ENCODE results near the gene P2RX3.
"Not testable (repeated sequence)": the region's sequence is repeated elsewhere in the genome, so short reads cannot be mapped to it uniquely, and the experiment has no call there.

Gene P2RX3

GRCh38 chr11:57399972-57400578 lies 61.9 kb downstream of the P2RX3 start:
- H3K4me1 ChIP-seq (ENCODE audit: insufficient read depth, low read length) = no peaks in the 10 kb centered on the region
- no peaks in the 10 kb centered on the region for H3K9me3 ChIP-seq (ENCODE audit: low read length)
- H3K36me3 ChIP-seq (ENCODE audit: insufficient read depth, low read length) = no peaks in the 10 kb centered on the region
- H3K4me3 ChIP-seq (ENCODE audit: low read length) = no peak overlapping the region
- H3K27me3 ChIP-seq (ENCODE audit: insufficient read depth, low read length) = no peaks in the 10 kb centered on the region
- no peak overlapping the region for H2AFZ ChIP-seq (ENCODE audit: low read depth, low read length)

GRCh38 chr11:57402188-57403002 lies 64.2 kb downstream of the P2RX3 start:
- Histone ChIP-seq H2AFZ (ENCODE audit: low read depth, low read length) (no peak overlapping the region), H3K4me3 (ENCODE audit: low read length) (no peak overlapping the region), H3K4me1 (ENCODE audit: insufficient read depth, low read length) (no peaks in the 10 kb centered on the region), H3K27me3 (ENCODE audit: insufficient read depth, low read length) (no peaks in the 10 kb centered on the region), H3K9me3 (ENCODE audit: low read length) (no peaks in the 10 kb centered on the region), H3K36me3 (ENCODE audit: insufficient read depth, low read length) (no peaks in the 10 kb centered on the region)

GRCh38 chr11:57403003-57403801 lies 65.0 kb downstream of the P2RX3 start:
- H3K4me1 ChIP-seq (ENCODE audit: insufficient read depth, low read length); H3K27me3 ChIP-seq (ENCODE audit: insufficient read depth, low read length); H3K9me3 ChIP-seq (ENCODE audit: low read length); H2AFZ ChIP-seq (ENCODE audit: low read depth, low read length); H3K36me3 ChIP-seq (ENCODE audit: insufficient read depth, low read length); H3K4me3 ChIP-seq (ENCODE audit: low read length): not testable (repeated sequence)

GRCh38 chr11:57403802-57404147 lies 65.6 kb downstream of the P2RX3 start:
- Histone ChIP-seq H2AFZ (ENCODE audit: low read depth, low read length) (no peak overlapping the region), H3K4me3 (ENCODE audit: low read length) (no peak overlapping the region), H3K4me1 (ENCODE audit: insufficient read depth, low read length) (no peaks in the 10 kb centered on the region), H3K36me3 (ENCODE audit: insufficient read depth, low read length) (peaks cover 9% of the 10 kb centered on the region), H3K9me3 (ENCODE audit: low read length) (no peaks in the 10 kb centered on the region), H3K27me3 (ENCODE audit: insufficient read depth, low read length) (no peaks in the 10 kb centered on the region)

GRCh38 chr11:57405271-57405860 lies 67.2 kb downstream of the P2RX3 start:
- no peaks in the 10 kb centered on the region for H3K27me3 ChIP-seq (ENCODE audit: insufficient read depth, low read length)

GRCh38 chr11:57406337-57406904 lies 68.3 kb downstream of the P2RX3 start:
- H2AFZ ChIP-seq (ENCODE audit: low read depth, low read length) = no peak overlapping the region
- H3K4me3 ChIP-seq (ENCODE audit: low read length) = no peak overlapping the region
- H3K27me3 ChIP-seq (ENCODE audit: insufficient read depth, low read length) = no peaks in the 10 kb centered on the region
- no peaks in the 10 kb centered on the region for H3K9me3 ChIP-seq (ENCODE audit: low read length)
- no peaks in the 10 kb centered on the region for H3K4me1 ChIP-seq (ENCODE audit: insufficient read depth, low read length)
- peaks cover 15% of the 10 kb centered on the region for H3K36me3 ChIP-seq (ENCODE audit: insufficient read depth, low read length)

More at GRCh38 chr11:57405271-57405860, 67.2 kb downstream of the P2RX3 start:
- no peaks in the 10 kb centered on the region for H3K4me1 ChIP-seq (ENCODE audit: insufficient read depth, low read length)
- H3K4me3 ChIP-seq (ENCODE audit: low read length) = no peak overlapping the region
- H3K9me3 ChIP-seq (ENCODE audit: low read length) = no peaks in the 10 kb centered on the region
- peaks cover 15% of the 10 kb centered on the region for H3K36me3 ChIP-seq (ENCODE audit: insufficient read depth, low read length)
- H2AFZ ChIP-seq (ENCODE audit: low read depth, low read length) = no peak overlapping the region

- H3K36me3 ChIP-seq (ENCODE audit: insufficient read depth, low read length) = peaks cover 15% of the 10 kb centered on the region
Measured at GRCh38 chr11:57407010-57407920, 69.1 kb downstream of the P2RX3 start.

GRCh38 chr11:57407941-57408475 lies 69.9 kb downstream of the P2RX3 start:
- H3K4me1 ChIP-seq (ENCODE audit: insufficient read depth, low read length) = no peaks in the 10 kb centered on the region
- H3K36me3 ChIP-seq (ENCODE audit: insufficient read depth, low read length) = peaks cover 15% of the 10 kb centered on the region
- no peaks in the 10 kb centered on the region for H3K9me3 ChIP-seq (ENCODE audit: low read length)
- no peak overlapping the region for H3K4me3 ChIP-seq (ENCODE audit: low read length)
- H3K27me3 ChIP-seq (ENCODE audit: insufficient read depth, low read length) = no peaks in the 10 kb centered on the region
- no peak overlapping the region for H2AFZ ChIP-seq (ENCODE audit: low read depth, low read length)

More at GRCh38 chr11:57407010-57407920, 69.1 kb downstream of the P2RX3 start:
- no peaks in the 10 kb centered on the region for H3K9me3 ChIP-seq (ENCODE audit: low read length)
- no peaks in the 10 kb centered on the region for H3K27me3 ChIP-seq (ENCODE audit: insufficient read depth, low read length)
- no peaks in the 10 kb centered on the region for H3K4me1 ChIP-seq (ENCODE audit: insufficient read depth, low read length)
- H2AFZ ChIP-seq (ENCODE audit: low read depth, low read length) = no peak overlapping the region
- no peak overlapping the region for H3K4me3 ChIP-seq (ENCODE audit: low read length)

- H3K4me3 ChIP-seq (ENCODE audit: low read length) = no peak overlapping the region
- no peaks in the 10 kb centered on the region for H3K9me3 ChIP-seq (ENCODE audit: low read length)
- H3K4me1 ChIP-seq (ENCODE audit: insufficient read depth, low read length) = no peaks in the 10 kb centered on the region
- H2AFZ ChIP-seq (ENCODE audit: low read depth, low read length) = no peak overlapping the region
- H3K27me3 ChIP-seq (ENCODE audit: insufficient read depth, low read length) = no peaks in the 10 kb centered on the region
- H3K36me3 ChIP-seq (ENCODE audit: insufficient read depth, low read length) = peaks cover 15% of the 10 kb centered on the region
Measured at GRCh38 chr11:57408771-57409170, 70.6 kb downstream of the P2RX3 start.

- peaks cover 16% of the 10 kb centered on the region for H3K36me3 ChIP-seq (ENCODE audit: insufficient read depth, low read length)
- H3K27me3 ChIP-seq (ENCODE audit: insufficient read depth, low read length) = no peaks in the 10 kb centered on the region
- no peaks in the 10 kb centered on the region for H3K9me3 ChIP-seq (ENCODE audit: low read length)
- H3K4me1 ChIP-seq (ENCODE audit: insufficient read depth, low read length) = no peaks in the 10 kb centered on the region
- H3K4me3 ChIP-seq (ENCODE audit: low read length) = no peak overlapping the region
- no peak overlapping the region for H2AFZ ChIP-seq (ENCODE audit: low read depth, low read length)
Measured at GRCh38 chr11:57409321-57410100, 71.4 kb downstream of the P2RX3 start.

GRCh38 chr11:57410287-57410686 lies 72.1 kb downstream of the P2RX3 start:
- H3K4me1 ChIP-seq (ENCODE audit: insufficient read depth, low read length) = no peaks in the 10 kb centered on the region
- H2AFZ ChIP-seq (ENCODE audit: low read depth, low read length) = no peak overlapping the region
- H3K36me3 ChIP-seq (ENCODE audit: insufficient read depth, low read length) = peaks cover 23% of the 10 kb centered on the region
- no peaks in the 10 kb centered on the region for H3K9me3 ChIP-seq (ENCODE audit: low read length)
- no peaks in the 10 kb centered on the region for H3K27me3 ChIP-seq (ENCODE audit: insufficient read depth, low read length)
- H3K4me3 ChIP-seq (ENCODE audit: low read length) = no peak overlapping the region

Measured in neuron (in vitro differentiated cells).